HG03460 (cell line): ENCODE data around the gene TBC1D24.
"Not testable (repeated sequence)": the region's sequence is repeated elsewhere in the genome, so short reads cannot be mapped to it uniquely, and the experiment has no call there.

Experiments used
- ATAC-seq: cut with Tn5 transposase; IDR thresholded peaks from one replicate; pipeline ENCODE4 v1.9.1; 2021; ENCODE audit not compliant: unreplicated experiment

The TBC1D24 gene

GRCh38 chr16:2474877-2475412 is at the start of gene TBC1D24:
Gene TBC1D24 (plus strand): TSS chr16:2475127. CDS start chr16:2496149, 21,022 bp downstream.
- peak; percentile 54 for ATAC-seq

- ATAC-seq = no peak
Observed at GRCh38 chr16:2425825-2426430, 49.0 kb upstream of the TBC1D24 start.

- ATAC-seq = no peak
Observed at GRCh38 chr16:2426941-2427361, 48.0 kb upstream of the TBC1D24 start.

GRCh38 chr16:2427526-2427925 is 47.4 kb upstream of the TBC1D24 start:
- no peak for ATAC-seq

GRCh38 chr16:2428051-2428783 is 46.7 kb upstream of the TBC1D24 start:
- ATAC-seq = peak; percentile 24

- no peak for ATAC-seq
Observed at GRCh38 chr16:2428784-2429033, 46.2 kb upstream of the TBC1D24 start.

GRCh38 chr16:2429034-2429770 is 45.7 kb upstream of the TBC1D24 start, which contains the start of gene CCNF:
Gene CCNF (plus strand): TSS chr16:2429447. CDS start chr16:2429482, 35 bp downstream.
- ATAC-seq = peak; percentile 81

GRCh38 chr16:2429771-2430663 is 44.9 kb upstream of the TBC1D24 start:
- ATAC-seq = no peak

GRCh38 chr16:2432286-2432685 is 42.6 kb upstream of the TBC1D24 start:
- ATAC-seq = no peak

- ATAC-seq = no peak
Observed at GRCh38 chr16:2432801-2433505, 42.0 kb upstream of the TBC1D24 start.

GRCh38 chr16:2435236-2435635 is 39.7 kb upstream of the TBC1D24 start:
- ATAC-seq = not testable (repeated sequence)

GRCh38 chr16:2436110-2436509 is 38.8 kb upstream of the TBC1D24 start:
- ATAC-seq = no peak

- no peak for ATAC-seq
Observed at GRCh38 chr16:2437032-2437790, 37.7 kb upstream of the TBC1D24 start.

- ATAC-seq = no peak
Observed at GRCh38 chr16:2438121-2438520, 36.8 kb upstream of the TBC1D24 start.

GRCh38 chr16:2439598-2439997 is 35.3 kb upstream of the TBC1D24 start:
- no peak for ATAC-seq

- ATAC-seq = not testable (repeated sequence)
Observed at GRCh38 chr16:2441143-2441804, 33.7 kb upstream of the TBC1D24 start.

GRCh38 chr16:2443555-2443954 is 31.4 kb upstream of the TBC1D24 start:
- no peak for ATAC-seq

GRCh38 chr16:2447920-2448583 is 26.9 kb upstream of the TBC1D24 start:
- no peak for ATAC-seq
